GM13976 (cell line): ENCODE measurements around the gene FBXO42.
A peak's percentile ranks its signal among the peaks of the same experiment; 100 is the strongest.
"Not testable (repeated sequence)": the region's sequence is repeated elsewhere in the genome, so short reads cannot be mapped to it uniquely, and the experiment has no call there.

Experiments
- DNase-seq: peaks from one replicate; pipeline ENCODE4 v3.0.0; 2012; ENCODE audit warnings: low spot score
- CTCF ChIP-seq: IDR thresholded peaks from 2 replicates; pipeline ENCODE4 v1.5.1; 2012; ENCODE audit warnings: borderline replicate concordance, mild to moderate bottlenecking; ENCODE audit not compliant: insufficient read depth; ENCODE audit errors: extremely low read depth, missing control alignments, control extremely low read depth
- in situ Hi-C: fragments of 300-500 bp; cut with MboI; formaldehyde crosslinking; loops from one replicate; pipeline ENCODE4 v1.12.0; 2022; ENCODE audit warnings: low sequenced_read_pairs, mixed read lengths, inconsistent platforms; ENCODE audit not compliant: unreplicated experiment

Gene FBXO42

GRCh38 chr1:16249596-16250241 is 102.6 kb downstream of the FBXO42 start:
- in situ Hi-C loops, result no loop called here
- no peak for TF ChIP-seq CTCF
- DNase-seq, result no peak

GRCh38 chr1:16248603-16249516 is 103.4 kb downstream of the FBXO42 start:
- peak; percentile 70 for DNase-seq
- no peak for TF ChIP-seq CTCF
- in situ Hi-C loops, result no loop called here

- no peak for TF ChIP-seq CTCF
- in situ Hi-C loops, result no loop called here
- no peak for DNase-seq
Measured at GRCh38 chr1:16248007-16248436, 104.3 kb downstream of the FBXO42 start.

GRCh38 chr1:16247441-16247840 is 104.8 kb downstream of the FBXO42 start:
- no peak for TF ChIP-seq CTCF
- no peak for DNase-seq
- in situ Hi-C loops, result no loop called here

- TF ChIP-seq CTCF, result no peak
- in situ Hi-C loops, result no loop called here
- no peak for DNase-seq
Measured at GRCh38 chr1:16246961-16247360, 105.3 kb downstream of the FBXO42 start.

GRCh38 chr1:16246239-16246638 is 106.0 kb downstream of the FBXO42 start:
- in situ Hi-C loops, DNase-seq: not testable (repeated sequence)
